ENCODE results near the gene PHF1.

The PHF1 gene

DNA sequence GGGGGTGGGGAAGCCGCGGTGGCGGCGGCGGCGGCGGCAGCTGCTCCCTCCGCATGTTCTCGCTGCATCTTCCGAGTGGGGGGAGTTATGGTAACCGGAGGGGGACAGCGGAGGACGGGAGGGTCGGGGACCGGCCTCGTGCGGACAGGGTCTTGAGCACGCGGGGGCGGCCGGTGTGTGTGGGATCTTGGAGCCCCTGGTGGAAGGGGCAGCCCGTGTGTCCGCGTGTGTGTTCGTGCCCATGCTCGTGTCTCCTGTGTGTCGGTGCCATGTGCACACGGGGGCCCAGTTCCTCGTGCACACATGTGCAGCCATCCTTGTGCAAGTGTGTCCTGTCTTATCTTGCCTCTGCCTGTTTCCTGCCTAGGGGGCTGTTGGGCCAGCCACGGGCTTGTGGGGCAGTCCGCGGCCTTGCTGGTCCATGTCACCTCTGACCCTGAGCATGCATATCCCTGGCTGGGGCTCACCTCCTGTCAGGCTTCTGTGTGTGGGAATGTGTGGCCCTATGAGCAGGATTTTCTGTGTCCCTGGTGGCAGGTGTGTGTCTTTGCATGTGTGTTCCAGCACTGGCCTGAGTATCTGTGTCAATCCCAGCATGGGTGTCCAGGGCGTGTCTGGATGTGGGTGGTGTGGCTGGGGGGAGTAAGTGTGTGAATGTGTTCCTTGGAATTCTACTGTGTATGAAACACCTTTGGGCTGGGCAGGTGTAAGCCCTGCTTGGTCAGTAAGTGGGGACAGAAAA lies 17.6 kb downstream of the PHF1 start:
- Histone ChIP-seq H3K79me2 (ENCODE audit: control insufficient read depth, insufficient read depth, low read length, unreplicated experiment) (peaks cover 19% of the 10 kb centered on the region), H3K27ac (ENCODE audit: low read depth, low read length) (no peak overlapping the region), H3K36me3 (ENCODE audit: insufficient read depth, low read length) (no peaks in the 10 kb centered on the region; the same call in 1 of the 2 replicates), H3K4me3 (ENCODE audit: low read depth, low read length) (peak overlapping the region; percentile 74), H2AFZ (ENCODE audit: low read length, unreplicated experiment) (no peak overlapping the region), H3K4me1 (ENCODE audit: control insufficient read depth, insufficient read depth, low read length, unreplicated experiment) (peaks cover 42% of the 10 kb centered on the region), H3K27me3 (ENCODE audit: insufficient read depth, low read length) (no peaks in the 10 kb centered on the region)

DNA sequence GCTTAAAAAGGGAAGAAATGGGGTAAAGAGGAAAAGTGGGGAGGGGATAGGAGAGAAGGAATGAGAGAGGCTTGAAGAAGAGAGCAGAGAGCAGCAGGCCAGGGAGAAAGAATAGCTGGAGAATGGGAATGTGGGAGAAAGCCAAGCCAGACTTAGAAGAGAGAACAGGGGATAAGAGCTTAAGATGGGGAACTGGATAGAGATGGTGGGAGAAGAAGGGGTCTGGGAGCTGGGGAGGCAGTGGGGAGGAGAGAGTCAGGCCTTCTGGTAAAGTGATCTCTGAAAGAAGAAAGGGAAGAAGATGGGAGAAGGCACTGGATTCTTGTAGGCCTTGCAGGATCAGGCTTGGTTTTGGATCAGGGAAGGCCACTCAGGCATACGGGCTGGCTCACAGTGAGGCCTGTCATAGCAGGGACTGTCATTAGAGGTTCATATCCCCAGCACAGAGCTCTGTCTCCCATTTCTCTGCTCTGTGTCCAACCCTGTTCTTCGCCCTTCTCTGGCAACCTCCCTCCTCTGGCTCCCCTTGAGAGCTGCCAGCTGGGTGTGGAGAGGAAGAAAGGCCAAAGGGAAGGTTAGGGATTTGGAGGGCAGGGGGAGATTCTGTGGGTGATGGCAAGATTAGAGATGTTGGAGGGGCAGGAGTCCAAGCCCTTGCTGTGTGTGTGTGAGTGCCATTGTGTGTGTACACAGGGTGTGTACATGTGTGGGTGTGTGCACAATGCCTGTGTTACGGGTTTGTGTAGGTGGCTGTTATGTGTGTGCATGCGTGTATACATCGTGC lies 18.3 kb downstream of the PHF1 start:
- H3K4me1 ChIP-seq (ENCODE audit: control insufficient read depth, insufficient read depth, low read length, unreplicated experiment) = peaks cover 42% of the 10 kb centered on the region
- H3K4me3 ChIP-seq (ENCODE audit: low read depth, low read length) = peak overlapping the region; percentile 74
- H3K36me3 ChIP-seq (ENCODE audit: insufficient read depth, low read length) = no peaks in the 10 kb centered on the region
- no peaks in the 10 kb centered on the region for H3K27me3 ChIP-seq (ENCODE audit: insufficient read depth, low read length)
- H3K79me2 ChIP-seq (ENCODE audit: control insufficient read depth, insufficient read depth, low read length, unreplicated experiment) = peaks cover 19% of the 10 kb centered on the region
- H2AFZ ChIP-seq (ENCODE audit: low read length, unreplicated experiment) = no peak overlapping the region
- no peak overlapping the region for H3K27ac ChIP-seq (ENCODE audit: low read depth, low read length)

- Histone ChIP-seq H2AFZ (ENCODE audit: low read length, unreplicated experiment) (no peak overlapping the region), H3K4me3 (ENCODE audit: low read depth, low read length) (no peak overlapping the region), H3K27ac (ENCODE audit: low read depth, low read length) (no peak overlapping the region), H3K27me3 (ENCODE audit: insufficient read depth, low read length) (no peaks in the 10 kb centered on the region), H3K79me2 (ENCODE audit: control insufficient read depth, insufficient read depth, low read length, unreplicated experiment) (peaks cover 19% of the 10 kb centered on the region), H3K36me3 (ENCODE audit: insufficient read depth, low read length) (no peaks in the 10 kb centered on the region), H3K4me1 (ENCODE audit: control insufficient read depth, insufficient read depth, low read length, unreplicated experiment) (peaks cover 38% of the 10 kb centered on the region)
Measured at GRCh38 chr6:33429750-33430052, 18.9 kb downstream of the PHF1 start.

GRCh38 chr6:33430334-33430733 lies 19.5 kb downstream of the PHF1 start:
- H3K27ac ChIP-seq (ENCODE audit: low read depth, low read length) = no peak overlapping the region
- H3K79me2 ChIP-seq (ENCODE audit: control insufficient read depth, insufficient read depth, low read length, unreplicated experiment) = peaks cover 19% of the 10 kb centered on the region
- H3K4me1 ChIP-seq (ENCODE audit: control insufficient read depth, insufficient read depth, low read length, unreplicated experiment) = peaks cover 32% of the 10 kb centered on the region
- H3K4me3 ChIP-seq (ENCODE audit: low read depth, low read length) = no peak overlapping the region
- H3K27me3 ChIP-seq (ENCODE audit: insufficient read depth, low read length) = no peaks in the 10 kb centered on the region
- no peak overlapping the region for H2AFZ ChIP-seq (ENCODE audit: low read length, unreplicated experiment)
- H3K36me3 ChIP-seq (ENCODE audit: insufficient read depth, low read length) = no peaks in the 10 kb centered on the region

- peaks cover 19% of the 10 kb centered on the region for H3K79me2 ChIP-seq (ENCODE audit: control insufficient read depth, insufficient read depth, low read length, unreplicated experiment)
Measured at GRCh38 chr6:33430991-33431879, 20.4 kb downstream of the PHF1 start.

GRCh38 chr6:33431880-33432541 lies 21.2 kb downstream of the PHF1 start:
- Histone ChIP-seq H2AFZ (ENCODE audit: low read length, unreplicated experiment) (no peak overlapping the region), H3K27ac (ENCODE audit: low read depth, low read length) (no peak overlapping the region), H3K4me3 (ENCODE audit: low read depth, low read length) (no peak overlapping the region), H3K79me2 (ENCODE audit: control insufficient read depth, insufficient read depth, low read length, unreplicated experiment) (peaks cover 17% of the 10 kb centered on the region), H3K4me1 (ENCODE audit: control insufficient read depth, insufficient read depth, low read length, unreplicated experiment) (peaks cover 32% of the 10 kb centered on the region), H3K27me3 (ENCODE audit: insufficient read depth, low read length) (no peaks in the 10 kb centered on the region), H3K36me3 (ENCODE audit: insufficient read depth, low read length) (peaks cover 9% of the 10 kb centered on the region; the same call in 1 of the 2 replicates)

More at GRCh38 chr6:33430991-33431879, 20.4 kb downstream of the PHF1 start:
- 0 out of 2 replicates have a peak, but pooled peaks cover 3% of the 10 kb centered on the region for H3K36me3 ChIP-seq (ENCODE audit: insufficient read depth, low read length)
- no peak overlapping the region for H3K4me3 ChIP-seq (ENCODE audit: low read depth, low read length)
- no peak overlapping the region for H3K27ac ChIP-seq (ENCODE audit: low read depth, low read length)
- no peak overlapping the region for H2AFZ ChIP-seq (ENCODE audit: low read length, unreplicated experiment)
- H3K27me3 ChIP-seq (ENCODE audit: insufficient read depth, low read length) = no peaks in the 10 kb centered on the region
- H3K4me1 ChIP-seq (ENCODE audit: control insufficient read depth, insufficient read depth, low read length, unreplicated experiment) = peaks cover 32% of the 10 kb centered on the region

DNA sequence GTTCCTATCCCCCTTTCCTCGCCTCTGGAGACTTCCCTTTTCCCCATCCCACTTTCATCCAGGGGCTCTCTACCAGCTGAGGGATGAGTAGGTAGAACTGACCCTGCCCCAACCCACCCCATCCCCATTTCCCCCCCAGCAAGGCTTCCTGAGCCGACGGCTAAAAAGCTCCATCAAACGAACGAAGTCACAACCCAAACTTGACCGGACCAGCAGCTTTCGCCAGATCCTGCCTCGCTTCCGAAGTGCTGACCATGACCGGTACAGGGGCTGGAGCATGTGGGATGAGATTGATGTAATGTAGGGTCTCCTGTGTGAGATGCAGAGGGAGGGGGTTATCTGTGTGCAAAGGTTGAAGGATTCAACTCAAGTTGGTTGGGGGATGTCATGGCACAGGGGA lies 21.7 kb downstream of the PHF1 start:
- H3K27me3 ChIP-seq (ENCODE audit: insufficient read depth, low read length) = no peaks in the 10 kb centered on the region
- H3K36me3 ChIP-seq (ENCODE audit: insufficient read depth, low read length) = peaks cover 11% of the 10 kb centered on the region; the same call in 1 of the 2 replicates
- no peak overlapping the region for H3K27ac ChIP-seq (ENCODE audit: low read depth, low read length)
- peaks cover 13% of the 10 kb centered on the region for H3K79me2 ChIP-seq (ENCODE audit: control insufficient read depth, insufficient read depth, low read length, unreplicated experiment)
- H2AFZ ChIP-seq (ENCODE audit: low read length, unreplicated experiment) = no peak overlapping the region
- no peak overlapping the region for H3K4me3 ChIP-seq (ENCODE audit: low read depth, low read length)
- H3K4me1 ChIP-seq (ENCODE audit: control insufficient read depth, insufficient read depth, low read length, unreplicated experiment) = peaks cover 27% of the 10 kb centered on the region

- H3K79me2 ChIP-seq (ENCODE audit: control insufficient read depth, insufficient read depth, low read length, unreplicated experiment) = peaks cover 13% of the 10 kb centered on the region
- H3K27me3 ChIP-seq (ENCODE audit: insufficient read depth, low read length) = no peaks in the 10 kb centered on the region
- peaks cover 27% of the 10 kb centered on the region for H3K4me1 ChIP-seq (ENCODE audit: control insufficient read depth, insufficient read depth, low read length, unreplicated experiment)
- H3K4me3 ChIP-seq (ENCODE audit: low read depth, low read length) = no peak overlapping the region
- H3K36me3 ChIP-seq (ENCODE audit: insufficient read depth, low read length) = peaks cover 12% of the 10 kb centered on the region; the same call in 1 of the 2 replicates
- H2AFZ ChIP-seq (ENCODE audit: low read length, unreplicated experiment) = no peak overlapping the region
- no peak overlapping the region for H3K27ac ChIP-seq (ENCODE audit: low read depth, low read length)
Measured at GRCh38 chr6:33433001-33433543, 22.3 kb downstream of the PHF1 start.

- Histone ChIP-seq H3K4me1 (ENCODE audit: control insufficient read depth, insufficient read depth, low read length, unreplicated experiment) (peaks cover 21% of the 10 kb centered on the region), H3K79me2 (ENCODE audit: control insufficient read depth, insufficient read depth, low read length, unreplicated experiment) (peaks cover 11% of the 10 kb centered on the region), H2AFZ (ENCODE audit: low read length, unreplicated experiment) (no peak overlapping the region), H3K4me3 (ENCODE audit: low read depth, low read length) (no peak overlapping the region), H3K27me3 (ENCODE audit: insufficient read depth, low read length) (no peaks in the 10 kb centered on the region), H3K27ac (ENCODE audit: low read depth, low read length) (no peak overlapping the region), H3K36me3 (ENCODE audit: insufficient read depth, low read length) (peaks cover 18% of the 10 kb centered on the region; the same call in 1 of the 2 replicates)
Measured at GRCh38 chr6:33433544-33434191, 22.9 kb downstream of the PHF1 start.

Data from ACC112 (cell line).